HUES48 (cell line): ENCODE data around the gene REPS1.
"Not testable (repeated sequence)": the region's sequence is repeated elsewhere in the genome, so short reads cannot be mapped to it uniquely, and the experiment has no call there.

Source experiments
- H3K27ac ChIP-seq: one replicate; pipeline ENCODE4 v1.7.0; 2013; ENCODE audit warnings: low read depth, low read length, inconsistent platforms
- H3K27me3 ChIP-seq: 2 replicates; pipeline ENCODE4 v1.6.1; 2013; ENCODE audit warnings: mild to moderate bottlenecking, low read length; ENCODE audit not compliant: control insufficient read depth, insufficient read depth
- H3K36me3 ChIP-seq: 2 replicates; pipeline ENCODE4 v1.6.1; 2013; ENCODE audit warnings: low read length; ENCODE audit not compliant: control insufficient read depth, insufficient read depth
- H3K4me1 ChIP-seq: 2 replicates; pipeline ENCODE4 v1.6.1; 2013; ENCODE audit warnings: mild to moderate bottlenecking, low read length; ENCODE audit not compliant: control insufficient read depth, insufficient read depth
- H3K4me3 ChIP-seq: 2 replicates; pipeline ENCODE4 v1.5.1; 2013; ENCODE audit warnings: mild to moderate bottlenecking, low read depth, low read length
- H3K9ac ChIP-seq: 2 replicates; pipeline ENCODE4 v1.6.1; 2013; ENCODE audit warnings: mild to moderate bottlenecking, low read depth, low read length, moderate library complexity
- H3K9me3 ChIP-seq: 2 replicates; pipeline ENCODE4 v1.6.1; 2013; ENCODE audit warnings: low read length; ENCODE audit not compliant: control insufficient read depth, insufficient read depth

REPS1 gene

GRCh38 chr6:138987643-138988468, at the start of gene REPS1:
REPS1 (minus strand) TSS chr6:138988253; CDS start chr6:138987682, 571 bp downstream.
- H3K27ac ChIP-seq: peak within 1 kb of the TSS; percentile 90
- no peaks in the 10 kb centered on the region for H3K27me3 ChIP-seq
- H3K36me3 ChIP-seq: no peaks in the 10 kb centered on the region
- H3K4me3 ChIP-seq: peak within 1 kb of the TSS; percentile 95
- H3K9me3 ChIP-seq: no peaks in the 10 kb centered on the region
- H3K4me1 ChIP-seq: peaks cover 26% of the 10 kb centered on the region
- peak within 1 kb of the TSS; percentile 91 for H3K9ac ChIP-seq

GRCh38 chr6:139037490-139037889, 49.4 kb upstream of the REPS1 start:
- no peak overlapping the region for H3K27ac ChIP-seq
- H3K9ac ChIP-seq: no peak overlapping the region
- H3K4me3 ChIP-seq: no peak overlapping the region
- H3K36me3 ChIP-seq: peaks cover 82% of the 10 kb centered on the region
- no peaks in the 10 kb centered on the region for H3K9me3 ChIP-seq
- H3K4me1 ChIP-seq: peaks cover 15% of the 10 kb centered on the region; the same call in 1 of the 2 replicates
- H3K27me3 ChIP-seq: no peaks in the 10 kb centered on the region

- Histone ChIP-seq H3K36me3 (peaks cover 20% of the 10 kb centered on the region), H3K9ac (peak overlapping the region; percentile 90; the same call in 1 of the 2 replicates), H3K4me1 (peaks cover 38% of the 10 kb centered on the region), H3K27me3 (no peaks in the 10 kb centered on the region), H3K9me3 (no peaks in the 10 kb centered on the region), H3K4me3 (peak overlapping the region; percentile 92), H3K27ac (peak overlapping the region; percentile 92)
Observed at GRCh38 chr6:139030228-139030963, 42.3 kb upstream of the REPS1 start.

GRCh38 chr6:139029470-139030227, 41.6 kb upstream of the REPS1 start:
- no peaks in the 10 kb centered on the region for H3K9me3 ChIP-seq
- peak overlapping the region; percentile 92 for H3K27ac ChIP-seq
- H3K4me3 ChIP-seq: peak overlapping the region; percentile 92
- H3K36me3 ChIP-seq: peaks cover 12% of the 10 kb centered on the region
- H3K4me1 ChIP-seq: peaks cover 38% of the 10 kb centered on the region
- H3K9ac ChIP-seq: peak overlapping the region; percentile 90
- H3K27me3 ChIP-seq: no peaks in the 10 kb centered on the region

- peaks cover 4% of the 10 kb centered on the region for H3K36me3 ChIP-seq
- peak within 1 kb of the TSS; percentile 90 for H3K9ac ChIP-seq
- H3K27me3 ChIP-seq: no peaks in the 10 kb centered on the region
- H3K9me3 ChIP-seq: no peaks in the 10 kb centered on the region
- H3K4me3 ChIP-seq: peak within 1 kb of the TSS; percentile 92
- peaks cover 39% of the 10 kb centered on the region for H3K4me1 ChIP-seq
- H3K27ac ChIP-seq: peak within 1 kb of the TSS; percentile 92
Observed at GRCh38 chr6:139028658-139029469, 40.8 kb upstream of the REPS1 start, which contains the start of gene ABRACL. ABRACL (plus strand) TSS chr6:139028745; CDS start chr6:139034161, 5,416 bp downstream.

- H3K27me3 ChIP-seq: no peaks in the 10 kb centered on the region
- H3K4me1 ChIP-seq: peaks cover 39% of the 10 kb centered on the region
- H3K27ac ChIP-seq: peak overlapping the region; percentile 92
- peak overlapping the region; percentile 90 for H3K9ac ChIP-seq
- H3K9me3 ChIP-seq: no peaks in the 10 kb centered on the region
- no peaks in the 10 kb centered on the region; the same call in 1 of the 2 replicates for H3K36me3 ChIP-seq
- peak overlapping the region; percentile 92 for H3K4me3 ChIP-seq
Observed at GRCh38 chr6:139028215-139028657, 40.2 kb upstream of the REPS1 start.

GRCh38 chr6:139027620-139028182, 39.6 kb upstream of the REPS1 start:
- Histone ChIP-seq H3K4me3 (peak overlapping the region; percentile 92), H3K4me1 (peaks cover 37% of the 10 kb centered on the region)

GRCh38 chr6:139025416-139025815, 37.4 kb upstream of the REPS1 start:
- H3K27ac ChIP-seq, H3K9ac ChIP-seq, H3K27me3 ChIP-seq, H3K4me3 ChIP-seq, H3K36me3 ChIP-seq, H3K9me3 ChIP-seq: not testable (repeated sequence)
- H3K4me1 ChIP-seq: peaks cover 25% of the 10 kb centered on the region

More at GRCh38 chr6:139027620-139028182, 39.6 kb upstream of the REPS1 start:
- peak overlapping the region; percentile 90 for H3K9ac ChIP-seq
- no peaks in the 10 kb centered on the region for H3K27me3 ChIP-seq
- H3K36me3 ChIP-seq: no peaks in the 10 kb centered on the region; the same call in 1 of the 2 replicates
- no peaks in the 10 kb centered on the region for H3K9me3 ChIP-seq
- H3K27ac ChIP-seq: peak overlapping the region; percentile 92

- Histone ChIP-seq H3K36me3 (no peaks in the 10 kb centered on the region), H3K9me3 (no peaks in the 10 kb centered on the region), H3K27me3 (no peaks in the 10 kb centered on the region), H3K4me1 (peaks cover 21% of the 10 kb centered on the region), H3K4me3 (no peak overlapping the region), H3K27ac (no peak overlapping the region), H3K9ac (no peak overlapping the region)
Observed at GRCh38 chr6:139020689-139021088, 32.6 kb upstream of the REPS1 start.
